ENCODE results near the gene CELF5.
A peak's percentile ranks its signal among the peaks of the same experiment; 100 is the strongest.
"Not testable (repeated sequence)": the region's sequence is repeated elsewhere in the genome, so short reads cannot be mapped to it uniquely, and the experiment has no call there.

The CELF5 gene

GRCh38 chr19:3292958-3293529 lies 68.6 kb downstream of the CELF5 start:
- DNase-seq (ENCODE audit: low spot score): no peak

DNA sequence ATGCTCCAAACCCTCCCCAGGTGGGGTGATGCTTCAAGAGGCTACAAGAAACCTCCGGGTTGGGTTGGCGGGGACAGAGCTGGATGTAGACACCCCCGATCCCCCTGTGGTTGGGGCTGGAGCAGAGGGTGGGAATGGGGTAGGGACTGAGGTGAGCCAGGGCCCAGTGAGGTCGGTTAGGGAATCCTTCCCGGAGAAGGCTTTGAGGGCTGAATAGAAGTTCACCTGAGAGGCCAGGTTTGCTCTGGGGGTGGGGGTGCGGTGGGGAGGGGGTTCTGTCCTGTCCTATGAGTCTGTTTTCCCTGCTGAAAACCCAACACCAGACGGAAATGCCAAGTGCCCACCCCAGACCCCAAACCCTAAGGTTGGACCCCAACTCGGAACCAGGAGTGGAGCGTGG lies 69.1 kb downstream of the CELF5 start:
- no peak for DNase-seq (ENCODE audit: low spot score)

DNA sequence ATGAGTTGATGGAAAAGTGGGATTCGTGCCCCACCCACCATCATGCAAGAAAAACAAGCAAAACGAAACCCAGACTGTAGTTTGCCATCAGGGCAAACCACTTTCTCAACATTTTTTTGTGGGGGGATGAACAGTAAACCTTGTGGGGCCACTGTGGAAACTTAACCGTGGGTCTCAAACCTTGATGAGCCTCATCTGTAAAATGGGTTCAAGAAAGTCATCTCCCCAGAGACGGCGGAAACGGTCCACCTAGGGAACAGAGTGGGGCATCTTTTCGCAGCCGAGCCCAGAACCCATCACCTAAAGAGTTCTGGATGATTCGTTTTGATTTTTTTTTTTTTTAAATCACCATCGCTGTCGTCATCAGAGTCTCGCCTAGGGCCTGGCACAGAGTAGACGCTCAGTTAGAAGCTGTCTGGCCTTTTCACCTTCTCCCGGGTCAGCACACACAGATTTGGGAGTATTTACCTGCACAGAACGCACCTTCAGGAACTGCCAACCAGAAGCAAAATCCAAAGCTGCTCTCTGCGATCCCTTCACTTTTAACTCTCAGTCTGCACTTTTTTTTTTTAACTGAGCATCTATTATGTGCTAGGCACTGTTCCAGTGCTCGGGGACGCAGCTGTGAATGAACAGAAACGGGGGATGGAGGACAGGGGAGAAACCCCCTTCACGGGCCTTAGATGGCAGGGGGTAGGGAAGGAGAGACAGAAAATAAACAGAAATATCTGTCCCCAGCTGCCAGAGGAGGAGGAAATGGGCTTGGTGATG lies 69.8 kb downstream of the CELF5 start:
- no peak for DNase-seq (ENCODE audit: low spot score)

DNA sequence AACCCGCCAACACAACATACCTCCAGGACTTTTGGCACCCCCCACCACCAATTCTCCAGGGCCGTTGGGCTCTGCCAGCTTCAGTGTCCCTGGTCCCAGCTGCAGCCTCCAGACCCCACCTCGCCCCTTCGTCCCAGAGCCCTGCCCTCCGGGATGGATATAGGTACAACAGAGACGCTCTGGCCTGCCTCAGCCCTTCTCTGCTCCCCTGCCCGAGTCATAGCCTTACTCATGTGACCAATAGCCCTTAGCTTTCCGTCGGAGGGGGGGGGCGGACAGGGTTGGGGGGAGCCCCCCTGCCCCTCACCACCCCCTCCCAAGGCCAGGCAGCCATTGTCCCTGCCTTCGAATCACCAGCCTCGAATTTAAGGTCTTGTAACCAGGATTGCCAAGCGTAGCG lies 71.1 kb downstream of the CELF5 start:
- no peak for DNase-seq (ENCODE audit: low spot score)

DNA sequence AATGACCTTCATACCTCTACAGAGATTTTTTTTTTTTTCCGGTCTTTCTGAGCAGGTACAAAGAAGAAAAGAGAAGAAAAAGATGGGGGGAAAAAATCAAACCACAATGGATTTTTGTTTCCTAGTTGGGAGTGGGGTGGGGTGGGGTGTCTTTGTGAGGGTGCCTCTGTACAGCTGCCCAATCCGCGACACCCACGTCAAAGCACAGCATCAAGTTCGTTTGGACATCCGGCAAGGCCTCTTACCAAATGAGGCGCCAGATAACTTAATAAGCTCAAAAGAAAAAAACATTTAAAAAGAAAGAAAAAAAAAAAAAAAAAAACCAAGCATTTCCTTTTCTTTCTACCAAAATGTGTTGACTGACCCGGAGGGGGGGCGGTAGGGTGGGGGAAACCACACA lies 71.6 kb downstream of the CELF5 start:
- no peak for DNase-seq (ENCODE audit: low spot score)

DNA sequence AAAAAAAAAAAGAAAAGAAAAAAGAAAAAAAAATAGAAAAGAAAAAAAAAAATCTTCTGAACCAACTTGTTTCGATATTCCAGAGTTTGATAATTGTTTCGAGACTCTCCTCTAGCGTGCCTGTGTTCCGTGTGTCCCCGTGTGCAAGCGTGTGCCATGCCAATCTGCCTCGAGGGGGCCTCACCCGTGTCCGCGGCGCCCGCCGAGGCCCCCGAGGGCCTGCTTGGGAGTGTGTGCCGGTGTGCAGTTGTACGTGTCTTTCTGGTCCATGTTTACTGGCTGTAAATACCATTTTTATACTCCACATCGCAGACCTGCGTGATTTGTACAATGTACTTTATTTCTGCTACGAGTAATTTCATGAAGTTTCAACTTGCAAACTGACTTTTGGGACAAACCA lies 72.0 kb downstream of the CELF5 start:
- no peak for DNase-seq (ENCODE audit: low spot score)

DNA sequence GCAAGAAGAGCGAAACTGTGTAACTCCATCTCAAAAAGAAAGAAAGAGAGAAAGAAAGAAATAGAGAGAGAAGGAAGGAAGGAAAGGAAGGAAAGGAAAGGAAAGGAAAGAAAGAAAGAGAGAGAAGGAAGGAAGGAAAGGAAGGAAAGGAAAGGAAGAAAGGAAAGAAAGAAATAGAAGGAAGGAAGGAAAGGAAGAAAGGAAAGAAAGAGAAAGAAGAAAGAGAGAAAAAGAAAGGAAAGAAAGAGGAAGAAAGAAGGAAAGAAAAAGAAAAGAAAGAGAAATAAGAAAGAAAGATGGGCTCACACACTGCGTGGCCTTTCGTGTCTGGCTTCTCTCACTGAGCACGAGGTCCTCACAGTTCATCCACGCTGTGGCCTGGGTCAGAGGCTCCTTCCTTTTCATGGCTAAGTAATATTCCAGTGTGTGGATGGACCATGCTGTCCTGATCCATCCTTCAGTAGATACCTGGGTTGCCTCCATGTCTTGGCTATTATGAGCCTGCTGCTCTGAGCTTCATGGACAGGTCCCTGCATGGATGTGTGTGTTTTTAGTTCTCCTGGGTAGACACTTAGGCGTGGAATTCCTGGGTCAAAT lies 74.5 kb downstream of the CELF5 start:
- DNase-seq (ENCODE audit: low spot score): no peak

DNA sequence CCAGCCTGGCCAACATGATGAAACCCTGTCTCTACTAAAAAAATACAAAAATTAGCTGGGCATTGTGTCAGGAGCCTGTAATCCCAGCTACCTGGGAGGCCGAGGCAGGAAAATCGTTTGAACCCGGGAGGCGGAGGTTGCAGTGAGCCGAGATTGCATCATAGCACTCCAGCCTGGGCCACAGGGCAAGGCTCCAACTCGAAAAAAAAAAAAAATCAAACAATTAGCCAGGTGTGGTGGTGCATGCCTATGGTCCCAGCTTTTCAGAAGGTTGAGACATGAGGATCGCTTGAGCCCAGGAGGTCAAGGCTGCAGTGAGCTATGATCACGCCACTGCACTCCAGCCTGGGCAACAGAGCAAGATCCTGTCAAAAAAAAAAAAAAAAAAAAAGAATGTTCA lies 76.1 kb downstream of the CELF5 start:
- not testable (repeated sequence) for DNase-seq (ENCODE audit: low spot score)

- DNase-seq (ENCODE audit: low spot score): peak; percentile 52
These were observed 78.3 kb downstream of the CELF5 start for GRCh38 chr19:3302755-3303154.

- peak; percentile 85 for DNase-seq (ENCODE audit: low spot score)
These were observed 80.5 kb downstream of the CELF5 start for GRCh38 chr19:3304871-3305423.

GRCh38 chr19:3309724-3310123 lies 85.3 kb downstream of the CELF5 start:
- no peak for DNase-seq (ENCODE audit: low spot score)

GRCh38 chr19:3310280-3310679 lies 85.8 kb downstream of the CELF5 start:
- DNase-seq (ENCODE audit: low spot score): no peak

- no peak for DNase-seq (ENCODE audit: low spot score)
These were observed 86.2 kb downstream of the CELF5 start for GRCh38 chr19:3310711-3311110.

DNA sequence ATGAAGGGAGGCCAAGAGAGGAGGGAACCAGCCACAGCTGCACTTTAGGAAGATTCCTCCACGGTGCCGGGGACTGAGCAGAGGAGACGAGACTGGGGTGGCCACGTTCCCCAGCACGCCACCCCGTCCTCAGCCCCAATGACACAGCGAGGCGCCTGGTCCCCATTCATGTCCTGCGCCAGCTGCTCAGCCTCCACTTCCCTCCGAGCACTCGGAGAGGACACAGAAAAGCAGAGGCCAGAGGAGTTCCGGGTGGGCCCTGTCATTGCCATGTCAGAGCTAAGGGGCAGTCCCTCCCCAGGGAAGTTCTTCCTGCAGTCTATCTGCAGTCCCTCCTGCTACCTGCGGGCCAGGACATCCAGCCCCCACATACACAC lies 88.7 kb downstream of the CELF5 start:
- DNase-seq (ENCODE audit: low spot score): no peak

DNA sequence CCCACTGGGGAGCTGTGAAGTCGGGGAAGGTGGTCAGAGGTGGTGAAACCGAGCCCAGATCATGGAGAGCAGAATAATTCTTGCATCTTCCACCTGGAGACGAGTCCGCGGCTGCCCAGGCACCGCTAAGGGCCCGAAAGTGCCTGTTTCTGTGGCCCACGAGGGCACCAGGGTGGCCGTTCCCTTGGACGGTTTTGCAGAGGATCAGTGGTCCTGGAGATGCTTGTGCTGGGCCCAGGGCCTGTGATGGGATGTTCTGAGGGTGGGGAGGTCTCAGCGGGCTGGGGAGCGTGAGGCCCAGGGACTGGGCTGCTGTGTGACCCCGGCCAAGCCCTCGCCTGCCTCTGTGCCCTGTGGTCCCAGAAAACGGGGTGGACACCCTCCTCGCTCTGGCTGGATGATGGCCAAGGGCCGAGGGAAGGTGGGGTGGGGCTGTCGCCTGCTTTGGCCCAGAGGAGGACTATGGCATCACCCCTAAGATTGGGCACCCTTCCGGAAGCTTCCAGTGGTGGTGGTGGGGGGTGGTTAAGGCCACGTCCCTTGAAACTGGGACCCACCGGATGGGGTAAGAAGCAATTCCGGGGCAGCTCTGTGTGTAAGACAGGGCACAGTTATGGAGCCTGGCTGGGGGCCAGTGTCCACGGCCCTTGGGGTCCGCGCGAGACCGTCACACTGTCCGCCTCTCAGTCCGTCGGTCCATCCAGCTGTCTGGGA lies 90.7 kb downstream of the CELF5 start:
- no peak for DNase-seq (ENCODE audit: low spot score)

DNA sequence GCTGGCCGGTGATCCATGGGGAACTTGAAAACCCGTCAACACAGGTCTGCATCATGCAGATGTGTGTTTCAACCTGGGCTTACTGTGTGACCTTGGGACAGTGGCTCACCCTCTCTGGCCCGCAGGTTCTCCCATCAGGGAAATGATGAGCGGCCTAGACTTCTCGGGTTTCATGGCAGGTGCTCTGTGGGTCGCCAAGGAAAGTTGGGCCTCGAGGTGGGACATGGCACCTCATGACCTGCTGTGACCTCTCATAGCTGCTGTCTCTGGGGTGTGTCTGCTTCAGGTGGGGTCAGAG lies 91.2 kb downstream of the CELF5 start:
- no peak for DNase-seq (ENCODE audit: low spot score)

- no peak for DNase-seq (ENCODE audit: low spot score)
These were observed 91.7 kb downstream of the CELF5 start for GRCh38 chr19:3316132-3316648.

DNA sequence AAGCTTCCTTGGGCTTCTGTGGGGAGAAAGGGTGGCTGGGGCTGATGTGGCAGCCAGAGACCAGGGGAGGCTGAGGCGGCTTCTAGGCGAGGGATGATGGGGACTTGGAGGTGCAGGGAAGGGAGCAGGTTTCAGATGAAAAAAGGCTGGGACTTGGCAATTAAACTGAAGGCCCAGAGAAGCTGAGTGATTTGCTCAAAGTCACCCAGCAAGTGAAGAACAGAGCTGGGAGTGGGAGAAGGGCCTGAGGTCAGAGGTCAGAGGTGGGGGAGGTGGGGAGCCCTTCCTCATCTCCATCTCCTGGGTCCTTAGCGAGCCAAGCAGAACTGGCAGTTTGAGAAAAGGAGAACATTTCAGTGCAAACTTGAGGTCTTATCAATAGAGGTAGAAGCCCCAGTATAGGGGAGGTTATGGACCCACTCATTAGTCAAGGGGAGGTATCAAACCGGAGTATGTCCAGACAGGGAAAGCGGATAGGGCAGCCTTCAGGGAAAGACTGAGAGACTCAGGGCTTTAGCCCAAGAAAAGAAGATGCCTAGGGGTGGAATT lies 92.3 kb downstream of the CELF5 start:
- DNase-seq (ENCODE audit: low spot score): no peak

DNA sequence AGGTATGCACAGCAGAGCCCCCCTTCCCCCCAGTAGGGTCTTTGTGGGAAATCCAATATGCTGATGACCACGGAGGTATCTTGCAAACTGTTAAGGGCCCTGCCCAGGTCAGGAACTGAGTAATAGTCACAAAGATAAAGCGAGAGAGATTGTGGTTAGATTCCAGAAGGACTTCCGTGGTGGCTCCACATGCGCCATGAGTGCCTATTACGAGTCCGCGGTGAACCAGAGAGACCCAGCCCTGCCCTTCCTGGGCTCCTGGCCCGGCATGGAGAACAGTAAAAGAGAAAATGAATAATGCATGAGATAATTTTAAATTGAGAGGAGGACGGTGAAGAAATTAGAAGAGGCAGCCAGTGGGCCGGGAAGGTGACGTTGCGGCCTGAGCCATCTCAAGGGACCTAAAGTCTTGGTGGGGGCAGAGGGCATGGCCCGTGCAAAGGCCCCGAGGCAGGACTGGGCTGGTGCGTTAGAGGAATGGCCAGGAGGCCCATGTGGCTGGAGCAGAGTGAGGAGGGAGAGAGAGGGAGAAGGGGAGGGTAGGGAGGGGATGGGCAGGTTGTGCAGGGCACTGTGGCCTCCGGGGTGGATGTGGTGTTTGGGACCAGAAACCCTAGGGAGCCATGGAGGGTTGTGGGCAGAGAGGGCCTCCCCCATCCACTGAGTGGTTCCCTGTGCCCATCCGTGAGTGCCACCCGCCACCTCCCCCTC lies 95.3 kb downstream of the CELF5 start:
- DNase-seq (ENCODE audit: low spot score): no peak

DNA sequence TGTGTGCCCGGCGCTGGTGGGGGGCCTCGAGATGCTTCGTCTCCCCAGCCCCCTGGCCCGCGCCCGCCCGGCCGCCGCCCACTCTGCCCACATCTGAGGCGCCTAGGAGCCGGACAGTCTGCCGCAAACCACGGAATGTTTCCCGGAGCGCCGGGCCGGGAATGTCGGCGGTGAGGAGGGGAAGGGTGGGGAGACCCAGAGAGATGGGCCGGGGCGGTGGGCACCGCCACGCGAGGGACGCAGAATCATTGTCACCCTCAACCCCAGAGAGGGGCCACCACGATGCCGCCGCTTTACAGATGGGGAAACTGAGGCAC lies 95.9 kb downstream of the CELF5 start:
- no peak for DNase-seq (ENCODE audit: low spot score)

DNA sequence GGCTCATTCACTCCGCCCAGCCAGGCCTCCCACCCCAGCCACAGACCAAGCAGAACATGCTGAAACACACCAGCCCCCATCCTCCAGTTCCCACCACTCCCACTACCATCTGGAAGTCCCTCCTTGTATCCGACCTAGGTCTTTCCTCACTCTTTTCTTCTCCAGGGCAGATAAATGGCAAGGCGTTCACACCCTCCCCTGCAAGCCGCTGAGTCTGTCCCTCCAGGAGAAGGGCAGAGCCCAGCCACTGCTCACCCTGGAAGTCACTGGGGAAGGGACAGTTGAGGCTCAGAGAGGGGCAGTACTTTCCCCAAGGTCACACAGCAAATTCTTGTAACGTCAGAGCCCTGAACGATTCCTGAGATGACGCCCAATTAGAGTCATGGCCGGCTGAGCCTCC lies 96.4 kb downstream of the CELF5 start:
- no peak for DNase-seq (ENCODE audit: low spot score)

DNA sequence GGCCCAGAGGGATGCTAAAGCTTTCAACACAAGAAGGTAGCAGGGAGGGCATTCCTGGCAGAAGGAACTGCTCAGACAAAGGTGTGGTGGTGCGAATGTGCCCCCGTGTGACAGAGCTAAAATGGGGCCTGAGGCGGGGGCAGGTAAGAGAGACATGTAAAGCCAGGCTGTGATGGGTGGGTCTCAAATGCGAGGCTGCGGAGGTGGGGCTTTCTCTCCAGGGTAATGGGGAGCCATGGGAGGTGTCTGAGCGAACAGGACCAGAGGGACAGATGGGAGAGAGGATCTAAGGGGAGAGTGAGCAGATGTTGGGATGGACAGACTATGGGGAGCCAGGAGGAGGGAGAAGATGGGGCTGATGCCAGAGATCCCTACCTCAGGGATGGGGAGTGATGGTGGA lies 97.2 kb downstream of the CELF5 start:
- DNase-seq (ENCODE audit: low spot score): no peak
